Fibroblast of lung (primary cell): Measurements from ENCODE around the gene SHROOM3. TPM values are rescaled to one million over a fixed set of nuclear protein-coding genes. Genes with fewer than 3 reads are reported as not detected.
A peak's percentile ranks its signal among the peaks of the same experiment; 100 is the strongest.

Experiments used
- DNase-seq, 2 donors: peaks; one replicate each; pipeline versions ENCODE4 v3.0.0 to v3.0.0-alpha.2; 2010; ENCODE audit warnings: low read depth in 2 of 2
- H2AFZ ChIP-seq: 2 replicates; pipeline ENCODE4 v1.5.1; 2012; ENCODE audit warnings: low read length, control low read depth, inconsistent platforms
- H3K27ac ChIP-seq: 2 replicates; pipeline ENCODE4 v1.5.1; 2011; ENCODE audit warnings: low read length, control low read depth; ENCODE audit not compliant: insufficient read depth
- H3K27me3 ChIP-seq: 2 replicates; pipeline ENCODE4 v1.5.1; 2011; ENCODE audit warnings: mild to moderate bottlenecking, low read length; ENCODE audit not compliant: control insufficient read depth, insufficient read depth
- H3K36me3 ChIP-seq: 2 replicates; pipeline ENCODE4 v1.5.1; 2011; ENCODE audit warnings: low read length; ENCODE audit not compliant: control insufficient read depth, insufficient read depth
- H3K4me1 ChIP-seq: 2 replicates; pipeline ENCODE4 v1.5.1; 2011; ENCODE audit warnings: low read length; ENCODE audit not compliant: control insufficient read depth, insufficient read depth; ENCODE audit errors: extremely low read depth
- H3K4me2 ChIP-seq: 2 replicates; pipeline ENCODE4 v1.5.1; 2011; ENCODE audit warnings: low read length, control low read depth; ENCODE audit not compliant: insufficient read depth; ENCODE audit errors: extremely low read depth
- H3K4me3 ChIP-seq, 4 experiments: fragments of 200-600 bp in 1 of 4; sonication (generic) in 1 of 4; replicated peaks in 1 of 4; 2 replicates each; pipeline ENCODE4 v1.5.1; 2011 to 2016; ENCODE audit warnings: low read length in 4 of 4, low read depth in 3 of 4, mild to moderate bottlenecking in 3 of 4, control low read depth in 2 of 4, inconsistent platforms in 1 of 4, mixed read lengths in 1 of 4; ENCODE audit not compliant: insufficient read depth in 1 of 4; ENCODE audit errors: control extremely low read depth in 1 of 4
- H3K79me2 ChIP-seq: 2 replicates; pipeline ENCODE4 v1.5.1; 2012; ENCODE audit warnings: mild to moderate bottlenecking, low read length, inconsistent platforms; ENCODE audit not compliant: control insufficient read depth, insufficient read depth
- H3K9ac ChIP-seq: 2 replicates; pipeline ENCODE4 v1.5.1; 2011; ENCODE audit warnings: mild to moderate bottlenecking, low read length, control low read depth; ENCODE audit not compliant: insufficient read depth
- H3K9me3 ChIP-seq: 2 replicates; pipeline ENCODE4 v1.5.1; 2012; ENCODE audit warnings: low read depth, low read length; ENCODE audit not compliant: control insufficient read depth, insufficient read depth
- H4K20me1 ChIP-seq: 2 replicates; pipeline ENCODE4 v1.5.1; 2011; ENCODE audit warnings: low read length; ENCODE audit not compliant: control insufficient read depth, insufficient read depth; ENCODE audit errors: extremely low read depth
- EZH2 ChIP-seq: IDR thresholded peaks from 2 replicates; pipeline ENCODE4 v1.5.1; 2012; ENCODE audit warnings: low read length, control low read depth, mild to moderate bottlenecking; ENCODE audit errors: missing control alignments
- polyA plus RNA-seq, 2 donors: library from polyadenylated mRNA; depleted of rRNA in 1 of 2; stranded (reverse) in 1 of 2; unstranded in 1 of 2; fragments of >200 nt; gene quantifications; 2 replicates each; pipeline ENCODE4 v1.2.1, GENCODE V29; 2011 to 2012; ENCODE audit warnings: missing spikeins in 1 of 2
- total RNA-seq: library from RNA; depleted of rRNA; stranded (reverse); fragments of >200 nt; gene quantifications from 2 replicates; pipeline ENCODE4 v1.2.1, GENCODE V29; 2014
- TF ChIP-seq, protein P1 (sequence below), 2 donors: IDR thresholded peaks in 1 of 2; conservative IDR thresholded peaks in 1 of 2; 1 replicate in 1 of 2; 2 replicates in 1 of 2; pipeline ENCODE4 v1.5.1; 2011 to 2012; ENCODE audit warnings: low read length in 2 of 2, control low read depth in 1 of 2, inconsistent platforms in 1 of 2, low read depth in 1 of 2, mild to moderate bottlenecking in 1 of 2

Gene SHROOM3
- total and polyA plus RNA-seq, 2 donors (not counting 1 experiment from before 2014, with no cell fraction given): 9.9 to 23.9 TPM

DNA sequence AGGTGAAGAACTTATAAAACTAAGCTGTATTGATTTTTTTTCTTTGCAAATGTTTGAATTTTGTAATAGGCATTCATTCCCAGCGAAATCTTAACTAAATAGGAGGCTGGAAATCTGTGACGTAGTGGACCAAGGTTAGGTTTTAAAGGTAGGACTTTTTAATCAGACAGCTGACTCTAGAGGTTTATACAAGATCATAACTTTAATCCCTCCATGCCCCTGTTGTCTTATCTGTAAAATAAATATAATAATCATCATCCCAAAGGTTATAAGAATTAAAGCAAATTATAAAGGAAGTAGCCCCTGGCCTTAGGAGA is 101.3 kb downstream of the SHROOM3 start:
- H3K4me2 ChIP-seq: no peak overlapping the region

DNA sequence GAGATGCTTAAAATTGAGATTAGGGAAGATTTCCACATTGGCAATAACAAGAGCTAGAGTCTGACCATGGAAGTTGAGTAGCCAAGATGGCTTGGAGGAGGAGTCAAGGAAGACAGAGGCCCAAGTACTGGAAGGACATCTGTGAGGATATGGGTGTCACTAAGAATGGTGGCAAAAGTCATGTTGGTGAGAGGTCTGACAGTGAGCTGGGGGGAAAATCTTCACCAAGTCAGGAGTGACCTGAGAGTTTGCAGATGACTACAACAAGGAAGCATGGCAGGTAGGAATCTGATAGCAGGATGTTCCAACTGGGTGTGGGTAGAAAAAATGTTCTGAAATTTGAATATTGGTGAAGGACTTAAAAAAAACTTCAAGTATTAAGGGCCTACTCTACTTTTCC is 103.3 kb downstream of the SHROOM3 start:
- no peak for DNase-seq
- Histone ChIP-seq H3K4me1 (peaks cover 4% of the 10 kb centered on the region), H3K27ac (no peak overlapping the region), H3K9me3 (no peaks in the 10 kb centered on the region), H3K79me2 (no peaks in the 10 kb centered on the region), H3K4me3 (no peak overlapping the region), H3K9ac (no peak overlapping the region), H3K36me3 (no peaks in the 10 kb centered on the region), H3K4me2 (no peak overlapping the region), H3K27me3 (no peaks in the 10 kb centered on the region), H4K20me1 (no peaks in the 10 kb centered on the region), H2AFZ (no peak overlapping the region)
- TF ChIP-seq EZH2: no peak
- TF ChIP-seq, protein P1, sequence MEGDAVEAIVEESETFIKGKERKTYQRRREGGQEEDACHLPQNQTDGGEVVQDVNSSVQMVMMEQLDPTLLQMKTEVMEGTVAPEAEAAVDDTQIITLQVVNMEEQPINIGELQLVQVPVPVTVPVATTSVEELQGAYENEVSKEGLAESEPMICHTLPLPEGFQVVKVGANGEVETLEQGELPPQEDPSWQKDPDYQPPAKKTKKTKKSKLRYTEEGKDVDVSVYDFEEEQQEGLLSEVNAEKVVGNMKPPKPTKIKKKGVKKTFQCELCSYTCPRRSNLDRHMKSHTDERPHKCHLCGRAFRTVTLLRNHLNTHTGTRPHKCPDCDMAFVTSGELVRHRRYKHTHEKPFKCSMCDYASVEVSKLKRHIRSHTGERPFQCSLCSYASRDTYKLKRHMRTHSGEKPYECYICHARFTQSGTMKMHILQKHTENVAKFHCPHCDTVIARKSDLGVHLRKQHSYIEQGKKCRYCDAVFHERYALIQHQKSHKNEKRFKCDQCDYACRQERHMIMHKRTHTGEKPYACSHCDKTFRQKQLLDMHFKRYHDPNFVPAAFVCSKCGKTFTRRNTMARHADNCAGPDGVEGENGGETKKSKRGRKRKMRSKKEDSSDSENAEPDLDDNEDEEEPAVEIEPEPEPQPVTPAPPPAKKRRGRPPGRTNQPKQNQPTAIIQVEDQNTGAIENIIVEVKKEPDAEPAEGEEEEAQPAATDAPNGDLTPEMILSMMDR (conservative IDR thresholded peaks at IDR 0.05 in 1 of 2, IDR thresholded peaks at IDR 0.05 in 1 of 2; ENCODE audit: low read depth in 1 of 2, low read length in 2 of 2): no peak

More for the DNA sequence above, 101.3 kb downstream of the SHROOM3 start:
- Histone ChIP-seq H3K9ac (no peak overlapping the region), H3K27me3 (no peaks in the 10 kb centered on the region), H3K4me3 (no peak overlapping the region), H3K4me1 (peaks cover 4% of the 10 kb centered on the region), H3K79me2 (no peaks in the 10 kb centered on the region), H3K9me3 (no peaks in the 10 kb centered on the region), H3K27ac (no peak overlapping the region), H2AFZ (no peak overlapping the region), H4K20me1 (no peaks in the 10 kb centered on the region), H3K36me3 (no peaks in the 10 kb centered on the region)
- no peak for DNase-seq
- TF ChIP-seq EZH2: no peak
- TF ChIP-seq, protein P1 (conservative IDR thresholded peaks at IDR 0.05 in 1 of 2, IDR thresholded peaks at IDR 0.05 in 1 of 2; ENCODE audit: low read depth in 1 of 2, low read length in 2 of 2): no peak

DNA sequence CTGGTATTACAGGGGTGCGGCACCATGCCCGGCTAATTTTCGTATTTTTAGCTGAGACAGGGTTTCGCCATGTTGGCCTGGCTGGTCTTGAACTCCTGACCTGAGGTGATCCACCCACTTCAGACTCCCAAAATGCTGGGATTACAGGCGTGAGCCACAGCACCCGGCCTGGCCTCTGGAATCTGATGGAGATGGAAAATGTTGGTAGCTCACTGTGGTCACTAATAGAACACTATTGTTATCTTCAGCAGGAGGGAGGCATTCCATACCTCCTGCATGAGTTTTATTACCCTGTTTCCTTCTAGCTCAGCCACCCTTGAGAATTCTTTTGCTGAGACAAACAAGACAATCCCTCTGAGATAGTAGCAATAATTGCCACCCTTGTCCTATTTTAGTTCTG is 105.0 kb downstream of the SHROOM3 start:
- peak in 1 of 2 donors; percentile 90 for DNase-seq
- H3K27me3 ChIP-seq: no peaks in the 10 kb centered on the region
- H3K79me2 ChIP-seq: no peaks in the 10 kb centered on the region
- no peak overlapping the region for H3K27ac ChIP-seq
- no peak overlapping the region for H3K4me3 ChIP-seq
- peaks cover 4% of the 10 kb centered on the region for H3K4me1 ChIP-seq
- H4K20me1 ChIP-seq: no peaks in the 10 kb centered on the region
- TF ChIP-seq, protein P1 (conservative IDR thresholded peaks at IDR 0.05 in 1 of 2, IDR thresholded peaks at IDR 0.05 in 1 of 2; ENCODE audit: low read depth in 1 of 2, low read length in 2 of 2): no peak
- TF ChIP-seq EZH2: no peak
- no peaks in the 10 kb centered on the region for H3K9me3 ChIP-seq
- no peak overlapping the region for H3K9ac ChIP-seq
- H3K4me2 ChIP-seq: no peak overlapping the region
- H2AFZ ChIP-seq: no peak overlapping the region
- no peaks in the 10 kb centered on the region for H3K36me3 ChIP-seq
